HAP-1 (cell line): Measurements from ENCODE around the gene GLRX3.
"Not testable (repeated sequence)": the region's sequence is repeated elsewhere in the genome, so short reads cannot be mapped to it uniquely, and the experiment has no call there.

Experiments
- DNase-seq, 2 experiments: peaks; one replicate each; pipeline ENCODE4 v3.0.0-alpha.2; 2016 to 2020; ENCODE audit warnings: low spot score in 2 of 2
- H3K27me3 ChIP-seq: fragments of 250-450 bp; sonication (Bioruptor Pico); 2 replicates; pipeline ENCODE4 v1.5.1; 2020; ENCODE audit warnings: low read depth, mild to moderate bottlenecking, moderate library complexity
- H3K36me3 ChIP-seq: fragments of 250-450 bp; sonication (Bioruptor Pico); replicated peaks from 2 replicates; pipeline ENCODE4 v1.5.1; 2020; ENCODE audit warnings: mild to moderate bottlenecking
- H3K4me1 ChIP-seq: fragments of 250-450 bp; sonication (Bioruptor Pico); 2 replicates; pipeline ENCODE4 v1.5.1; 2020; ENCODE audit warnings: mild to moderate bottlenecking
- H3K4me3 ChIP-seq: fragments of 250-450 bp; sonication (Bioruptor Pico); 2 replicates; pipeline ENCODE4 v1.5.1; 2020; ENCODE audit warnings: mild to moderate bottlenecking, moderate library complexity
- H3K9me3 ChIP-seq: fragments of 250-450 bp; sonication (Bioruptor Pico); 2 replicates; pipeline ENCODE4 v1.5.1; 2020; ENCODE audit warnings: mild to moderate bottlenecking, moderate library complexity
- in situ Hi-C: fragments of 300-500 bp; cut with MboI; formaldehyde crosslinking; loops from 3 replicates; pipeline ENCODE4 v1.14.3; 2020; ENCODE audit warnings: low sequenced_read_pairs, inconsistent platforms, mixed read lengths

The GLRX3 gene

GRCh38 chr10:130117535-130117934, 18.7 kb upstream of the GLRX3 start:
- not testable (repeated sequence) for H3K36me3 ChIP-seq, H3K9me3 ChIP-seq, DNase-seq, H3K4me1 ChIP-seq, H3K4me3 ChIP-seq, H3K27me3 ChIP-seq
- in situ Hi-C loops: loop anchor here (25.0 kb wide), 1 partner anchor 255 kb away; no protein-coding TSS in a partner anchor

DNA sequence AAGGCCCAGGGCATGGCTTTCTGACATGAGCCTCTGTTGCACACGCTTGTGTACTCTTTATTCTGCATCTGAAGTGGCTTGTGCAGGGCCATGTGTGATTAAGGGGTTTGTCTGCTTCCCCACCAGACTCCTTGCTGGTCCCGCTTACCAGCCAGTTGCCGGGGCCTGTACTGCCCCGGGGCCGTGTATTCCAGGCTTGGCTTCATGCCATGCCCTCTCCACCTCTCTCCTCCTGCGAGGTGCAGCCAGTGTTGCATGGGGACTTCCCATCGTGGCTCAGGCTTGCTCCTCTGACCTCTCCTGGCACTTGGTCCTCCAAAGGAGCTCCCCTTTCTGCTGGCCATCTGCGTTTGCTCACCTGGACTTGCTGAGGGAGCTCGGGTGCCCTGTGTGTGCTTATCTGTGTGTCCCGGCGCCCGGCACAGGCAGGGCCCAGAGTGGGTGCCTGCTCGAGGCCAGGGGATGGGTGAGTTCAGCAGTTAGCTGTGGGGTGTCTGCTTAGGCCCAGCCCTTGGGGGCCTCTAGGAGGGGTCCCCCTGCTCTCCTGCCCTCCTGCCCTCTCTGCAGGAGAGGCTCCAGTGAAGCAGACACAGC, 14.6 kb upstream of the GLRX3 start:
- H3K4me1 ChIP-seq: no peaks in the 10 kb centered on the region
- in situ Hi-C loops: loop anchor here (25.0 kb wide), 1 partner anchor 259 kb away; no protein-coding TSS in a partner anchor
- H3K4me3 ChIP-seq: no peak overlapping the region
- H3K9me3 ChIP-seq: no peaks in the 10 kb centered on the region
- H3K27me3 ChIP-seq: no peaks in the 10 kb centered on the region
- H3K36me3 ChIP-seq: no peaks in the 10 kb centered on the region
- DNase-seq: no peak

GRCh38 chr10:130127364-130128061, 8.7 kb upstream of the GLRX3 start:
- DNase-seq: peak; percentile 82 to 85
- in situ Hi-C loops: no loop called here
- H3K4me1 ChIP-seq: no peaks in the 10 kb centered on the region; the same call in 1 of the 2 replicates
- H3K9me3 ChIP-seq: no peaks in the 10 kb centered on the region
- no peaks in the 10 kb centered on the region for H3K36me3 ChIP-seq
- no peaks in the 10 kb centered on the region for H3K27me3 ChIP-seq
- no peak overlapping the region for H3K4me3 ChIP-seq

DNA sequence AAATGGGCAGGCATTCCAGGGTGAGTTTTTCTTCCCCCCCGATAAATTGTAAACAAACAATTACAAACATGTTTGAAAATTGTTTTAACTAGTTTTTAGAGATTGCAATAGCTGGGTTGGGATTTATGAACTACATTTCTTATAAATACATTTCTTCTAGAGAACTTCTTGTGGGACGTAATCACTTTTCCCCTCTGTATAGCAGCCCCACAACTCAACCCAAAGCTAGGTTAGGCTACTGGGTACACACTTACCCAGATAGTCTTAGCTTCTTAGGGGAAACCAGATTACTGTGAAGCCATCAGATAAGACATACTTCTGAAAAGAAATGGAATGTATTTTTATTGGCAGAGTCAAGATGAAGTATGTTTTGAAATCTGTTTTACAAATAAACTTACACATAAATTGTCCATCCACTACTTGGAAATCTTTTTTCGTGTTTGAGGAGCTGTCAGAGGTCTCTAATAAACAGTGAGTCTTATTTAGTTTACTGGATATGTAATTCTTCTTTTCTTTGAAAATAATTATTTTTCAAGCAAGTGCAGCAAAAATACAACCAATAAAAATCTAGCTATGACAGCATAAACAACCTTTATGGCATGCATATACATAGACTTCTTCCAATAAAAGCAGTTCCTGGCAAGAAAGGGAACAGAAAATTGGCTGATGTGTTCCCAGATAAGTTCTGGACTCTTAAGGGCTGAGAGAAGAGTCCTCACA, 8.0 kb upstream of the GLRX3 start:
- Histone ChIP-seq H3K27me3 (no peaks in the 10 kb centered on the region), H3K4me1 (no peaks in the 10 kb centered on the region; the same call in 1 of the 2 replicates), H3K36me3 (no peaks in the 10 kb centered on the region), H3K4me3 (no peak overlapping the region), H3K9me3 (no peaks in the 10 kb centered on the region)
- DNase-seq: no peak
- in situ Hi-C loops: no loop called here

DNA sequence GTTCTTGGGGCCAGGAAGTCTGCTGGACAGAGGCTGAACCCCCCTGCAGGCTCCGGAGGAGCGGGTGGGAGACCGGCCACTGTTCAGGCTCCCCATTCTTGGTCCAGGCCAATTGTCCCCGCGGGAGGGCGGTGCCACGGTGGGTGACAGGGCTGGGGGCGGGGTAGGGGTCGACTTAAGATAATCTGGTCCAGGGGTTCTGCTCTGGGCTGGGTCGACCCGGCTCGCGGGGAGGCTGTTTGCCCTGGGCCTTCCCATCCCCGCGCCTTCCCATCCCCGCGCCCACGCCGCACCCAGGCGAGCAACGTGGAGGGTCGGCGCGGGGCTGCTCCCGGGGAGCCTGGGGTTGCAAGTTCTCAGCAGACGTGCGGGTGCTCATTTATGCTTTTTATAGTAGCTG, 7.3 kb upstream of the GLRX3 start:
- in situ Hi-C loops: no loop called here
- no peak for DNase-seq
- Histone ChIP-seq H3K4me3 (no peak overlapping the region), H3K9me3 (no peaks in the 10 kb centered on the region), H3K4me1 (no peaks in the 10 kb centered on the region; the same call in 1 of the 2 replicates), H3K27me3 (no peaks in the 10 kb centered on the region), H3K36me3 (no peaks in the 10 kb centered on the region)

DNA sequence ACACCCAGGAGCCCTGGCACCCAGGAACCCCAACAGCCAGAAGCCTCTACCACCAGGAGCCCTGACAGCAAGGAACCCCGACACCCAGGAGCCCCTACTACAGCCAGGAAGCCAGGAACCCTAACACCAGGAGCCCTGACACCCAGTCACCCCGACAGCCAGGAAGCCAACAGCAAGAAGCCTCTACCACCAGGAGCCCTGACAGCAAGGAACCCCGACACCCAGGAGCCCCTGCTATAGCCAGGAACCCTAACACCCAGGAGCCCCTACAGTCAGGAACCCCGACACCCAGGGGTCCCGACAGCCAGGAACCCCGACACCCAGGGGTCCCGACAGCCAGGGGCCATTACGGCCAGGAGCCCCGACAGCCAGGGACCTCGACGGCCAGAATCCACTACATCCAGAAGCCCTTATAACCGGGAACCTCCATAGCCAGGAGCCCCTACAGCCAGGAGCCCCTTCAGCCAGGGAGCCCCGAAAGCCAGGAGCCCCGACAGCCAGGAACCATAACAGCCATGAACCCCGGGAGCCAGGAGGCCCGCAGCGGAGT, 440 bp upstream of the GLRX3 start:
- Histone ChIP-seq H3K4me1 (peaks cover 22% of the 10 kb centered on the region), H3K4me3 (peak overlapping the region; percentile 83), H3K9me3 (no peaks in the 10 kb centered on the region), H3K27me3 (no peaks in the 10 kb centered on the region), H3K36me3 (peaks cover 14% of the 10 kb centered on the region; the same call in 1 of the 2 replicates)
- in situ Hi-C loops: loop anchor here (10.0 kb wide), 1 partner anchor 171 kb away; the partner anchor contains the start of gene EBF3
- no peak for DNase-seq

DNA sequence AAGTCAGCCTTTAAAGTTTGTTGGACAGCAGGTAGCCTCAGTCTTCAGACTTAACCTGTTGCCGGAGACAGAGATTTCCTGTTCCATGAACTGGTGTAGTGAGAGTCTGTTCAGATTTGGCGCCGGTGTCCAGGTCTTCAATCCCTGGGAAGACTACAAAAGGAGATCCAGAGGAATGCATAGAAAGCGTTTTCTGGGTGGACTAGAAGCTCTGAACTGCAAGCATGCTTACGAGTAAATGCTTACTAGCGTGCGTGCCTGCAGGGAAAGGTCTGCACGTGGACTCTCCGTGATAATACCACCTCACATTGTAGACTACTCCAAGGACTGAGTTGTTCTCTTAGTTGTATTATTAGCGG, 878 bp downstream of the GLRX3 start:
- peaks cover 30% of the 10 kb centered on the region for H3K4me1 ChIP-seq

GRCh38 chr10:130137659-130138478, 1.7 kb downstream of the GLRX3 start:
- no peaks in the 10 kb centered on the region for H3K27me3 ChIP-seq
- DNase-seq: no peak
- peaks cover 19% of the 10 kb centered on the region for H3K36me3 ChIP-seq
- H3K4me1 ChIP-seq: peaks cover 30% of the 10 kb centered on the region
- H3K9me3 ChIP-seq: no peaks in the 10 kb centered on the region
- H3K4me3 ChIP-seq: peak overlapping the region; percentile 83
- in situ Hi-C loops: loop anchor here (10.0 kb wide), 1 partner anchor 173 kb away; the partner anchor contains the start of gene EBF3

More for the DNA sequence above, 878 bp downstream of the GLRX3 start:
- Histone ChIP-seq H3K4me3 (peak overlapping the region; percentile 83), H3K36me3 (peaks cover 15% of the 10 kb centered on the region), H3K27me3 (no peaks in the 10 kb centered on the region), H3K9me3 (no peaks in the 10 kb centered on the region)
- in situ Hi-C loops: loop anchor here (10.0 kb wide), 1 partner anchor 172 kb away; the partner anchor contains the start of gene EBF3
- peak in 1 of 2 experiments; percentile 23 for DNase-seq

- Histone ChIP-seq H3K4me3 (no peak overlapping the region; the same call in 1 of the 2 replicates), H3K9me3 (no peaks in the 10 kb centered on the region), H3K4me1 (peaks cover 30% of the 10 kb centered on the region), H3K36me3 (peaks cover 19% of the 10 kb centered on the region), H3K27me3 (no peaks in the 10 kb centered on the region)
- in situ Hi-C loops: loop anchor here (10.0 kb wide), 1 partner anchor 174 kb away; the partner anchor contains the start of gene EBF3
- DNase-seq: no peak
Observed at GRCh38 chr10:130138479-130138866, 2.3 kb downstream of the GLRX3 start.

DNA sequence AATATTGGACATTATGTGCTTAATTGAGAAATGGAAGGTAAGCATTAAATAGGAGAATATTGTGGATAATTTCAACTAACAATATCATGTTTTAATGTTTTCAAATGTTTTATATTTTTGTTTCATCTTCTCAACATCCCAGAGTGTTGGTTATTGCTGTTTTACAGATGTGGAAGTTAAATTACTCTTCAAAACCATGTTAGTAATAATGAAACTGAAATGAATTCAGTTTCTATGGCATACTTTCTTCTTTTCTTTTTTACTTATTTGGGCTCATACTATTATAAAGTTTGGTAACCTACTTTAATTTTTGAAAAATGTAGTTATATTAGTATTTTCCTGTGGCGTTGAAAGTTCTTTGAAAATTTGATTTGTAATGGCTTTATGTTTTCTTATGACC, 4.2 kb downstream of the GLRX3 start:
- H3K9me3 ChIP-seq: no peaks in the 10 kb centered on the region
- no peak for DNase-seq
- H3K27me3 ChIP-seq: no peaks in the 10 kb centered on the region
- H3K4me1 ChIP-seq: peaks cover 30% of the 10 kb centered on the region
- H3K36me3 ChIP-seq: peaks cover 27% of the 10 kb centered on the region
- in situ Hi-C loops: no loop called here
- no peak overlapping the region for H3K4me3 ChIP-seq

- Histone ChIP-seq H3K27me3 (no peaks in the 10 kb centered on the region), H3K4me1 (peaks cover 30% of the 10 kb centered on the region), H3K36me3 (peaks cover 30% of the 10 kb centered on the region), H3K9me3 (no peaks in the 10 kb centered on the region), H3K4me3 (no peak overlapping the region)
- in situ Hi-C loops: no loop called here
- no peak for DNase-seq
Observed at GRCh38 chr10:130141038-130141437, 4.8 kb downstream of the GLRX3 start.

DNA sequence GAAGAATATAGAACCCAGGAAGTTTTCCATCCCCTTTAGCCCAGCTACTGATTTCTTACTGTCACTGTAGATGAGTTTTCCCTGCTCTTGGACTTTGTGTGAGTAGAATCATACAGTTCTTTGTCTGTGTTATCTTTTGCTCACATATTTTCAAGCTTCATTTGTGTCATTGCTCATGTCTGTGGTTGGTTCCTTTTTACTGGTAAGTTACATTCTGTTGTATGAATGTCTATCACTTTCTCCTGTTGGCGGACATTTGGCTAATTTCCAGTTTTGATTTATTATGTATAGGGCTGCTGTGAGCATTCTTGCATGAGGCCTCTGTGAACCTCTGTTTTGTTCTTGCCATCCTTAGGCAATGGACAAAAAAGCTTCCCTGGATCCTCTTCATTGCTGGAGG, 5.3 kb downstream of the GLRX3 start:
- in situ Hi-C loops: no loop called here
- Histone ChIP-seq H3K36me3 (peaks cover 33% of the 10 kb centered on the region), H3K4me1 (peaks cover 30% of the 10 kb centered on the region)

GRCh38 chr10:130141878-130142277, 5.7 kb downstream of the GLRX3 start:
- H3K27me3 ChIP-seq: no peaks in the 10 kb centered on the region
- no peak for DNase-seq
- in situ Hi-C loops: no loop called here
- no peaks in the 10 kb centered on the region for H3K9me3 ChIP-seq
- H3K4me1 ChIP-seq: peaks cover 30% of the 10 kb centered on the region
- H3K36me3 ChIP-seq: peaks cover 34% of the 10 kb centered on the region
- H3K4me3 ChIP-seq: no peak overlapping the region

More for the DNA sequence above, 5.3 kb downstream of the GLRX3 start:
- DNase-seq: no peak
- H3K27me3 ChIP-seq: no peaks in the 10 kb centered on the region
- no peak overlapping the region for H3K4me3 ChIP-seq
- no peaks in the 10 kb centered on the region for H3K9me3 ChIP-seq
